H1 (cell line): ENCODE results near the gene DPF3. TPM values are rescaled to one million over a fixed set of nuclear protein-coding genes. Genes with fewer than 3 reads are reported as not detected.

Source experiments
- ATF3 ChIP-seq: IDR thresholded peaks from 2 replicates; pipeline ENCODE4 v1.6.1; 2011; ENCODE audit warnings: low read depth, mild to moderate bottlenecking, low read length; ENCODE audit not compliant: insufficient read depth
- CTCF ChIP-seq, 3 experiments: IDR thresholded peaks; 1 replicate in 2 of 3; 2 replicates in 1 of 3; pipeline versions ENCODE4 v1.5.1 to v1.6.1; 2011; ENCODE audit warnings: low read length in 3 of 3, mild to moderate bottlenecking in 3 of 3, inconsistent platforms in 2 of 3, low read depth in 1 of 3, moderate library complexity in 1 of 3; ENCODE audit not compliant: insufficient read depth in 1 of 3; ENCODE audit errors: control extremely low read depth in 1 of 3
- JUND ChIP-seq: IDR thresholded peaks from 2 replicates; pipeline ENCODE4 v1.6.1; 2011; ENCODE audit warnings: mild to moderate bottlenecking, improper control_type of control experiment, low read length
- YY1 ChIP-seq: IDR thresholded peaks from 2 replicates; pipeline ENCODE4 v1.6.1; 2011; ENCODE audit warnings: low read depth, mild to moderate bottlenecking, low read length
- polyA plus RNA-seq, 7 experiments: library from polyadenylated mRNA; depleted of rRNA in 3 of 7; stranded (reverse) in 5 of 7; unstranded in 2 of 7; fragments of >200 nt in 5 of 7; fragments of 200-250 nt in 2 of 7; gene quantifications; 1 replicate in 5 of 7; 2 replicates in 1 of 7; 4 replicates in 1 of 7; pipeline versions ENCODE4 v1.2.1 to v1.2.3, GENCODE V29; 2011 to 2013; ENCODE audit warnings: missing spikeins in 2 of 7, mixed read lengths in 2 of 7
- total RNA-seq: library from RNA; stranded (reverse); fragmentation: NEBNext Ultra II Directional; extraction: Animal tissue kit (Norgen Biotek cat#: 25700); gene quantifications from 2 replicates; pipeline ENCODE4 v1.2.1, GENCODE V29; 2021

Gene DPF3
- total and polyA plus RNA-seq, 2 of the 8 experiments (the other 6 are each of a cell fraction or from before 2014, with no cell fraction given) = 0.19 TPM; not detected in 1

- TF ChIP-seq CTCF (IDR thresholded peaks at IDR 0.05; ENCODE audit: control extremely low read depth in 1 of 3, insufficient read depth in 1 of 3, low read depth in 1 of 3, low read length in 3 of 3) = no peak
- TF ChIP-seq YY1 = no peak
- no peak for TF ChIP-seq ATF3
- no peak for TF ChIP-seq JUND
These were observed 118.8 kb downstream of the DPF3 start (continued) for GRCh38 chr14:72774894-72775620.
